HS-27A (cell line): ENCODE data around the gene HOXA3.

Experiments
- DNase-seq: peaks from one replicate; pipeline ENCODE4 v3.0.0-alpha.2; 2012; ENCODE audit warnings: low read depth, missing footprints

The HOXA3 gene

DNA sequence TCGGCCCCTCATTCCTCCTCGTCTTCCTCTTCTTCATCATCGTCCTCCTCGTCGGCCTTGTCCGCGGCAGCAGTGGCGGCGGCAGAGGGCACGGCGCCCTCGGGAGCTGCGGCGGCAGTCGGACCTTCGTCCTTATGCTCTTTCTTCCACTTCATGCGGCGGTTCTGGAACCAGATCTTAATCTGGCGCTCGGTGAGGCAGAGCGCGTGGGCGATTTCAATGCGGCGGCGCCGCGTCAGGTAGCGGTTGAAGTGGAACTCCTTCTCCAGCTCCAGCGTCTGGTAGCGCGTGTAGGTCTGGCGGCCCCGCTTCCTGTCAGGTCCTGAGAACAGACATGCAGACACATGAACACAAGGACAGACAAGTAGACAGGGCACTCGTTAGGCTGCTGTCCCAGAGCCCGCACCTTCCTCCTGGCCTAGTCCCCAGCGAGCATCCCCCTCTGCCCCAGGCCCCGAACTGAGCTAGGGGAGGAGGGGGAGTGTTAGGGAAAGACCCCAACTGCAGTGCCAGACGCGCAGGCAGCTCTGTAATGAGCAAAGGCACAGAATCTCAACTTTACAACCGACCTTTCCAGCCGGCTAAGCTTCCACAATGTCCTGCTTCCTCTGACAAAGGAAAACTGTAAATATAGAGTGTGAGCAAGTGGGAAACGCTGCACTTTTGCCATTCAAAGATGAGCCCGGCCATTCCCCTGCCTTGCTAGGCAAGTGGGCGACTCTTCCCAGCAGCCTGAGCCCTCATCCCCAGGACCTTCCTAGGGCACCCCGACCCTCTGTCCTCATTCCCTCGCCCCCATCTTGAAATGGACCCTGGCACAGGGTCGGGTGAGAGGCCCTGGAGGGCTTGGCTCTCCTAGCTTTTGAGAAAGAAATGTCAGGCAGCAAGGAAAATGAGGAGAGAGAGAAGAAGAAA, 2.8 kb upstream of the HOXA3 start:
- DNase-seq = no peak

DNA sequence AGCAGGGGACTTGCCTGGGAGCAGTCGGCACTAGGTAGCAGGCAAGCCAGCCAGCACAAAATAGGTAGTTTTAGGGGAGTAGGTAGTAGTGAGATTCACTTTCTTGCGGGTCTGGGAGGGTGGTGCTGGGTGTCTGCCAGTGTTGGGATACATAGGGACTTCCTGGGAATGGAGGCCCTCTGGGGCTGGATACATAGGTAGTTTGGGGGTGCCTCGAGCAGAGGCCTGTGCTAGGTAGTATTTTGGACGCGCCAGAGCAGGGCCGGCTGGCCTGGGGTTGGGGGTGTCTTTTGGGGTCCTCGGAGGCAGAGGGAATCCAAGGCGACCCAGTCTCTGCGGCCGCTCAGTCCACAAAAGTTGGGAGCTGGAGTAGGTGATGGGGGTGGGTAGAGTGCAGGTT, 2.0 kb upstream of the HOXA3 start:
- no peak for DNase-seq

DNA sequence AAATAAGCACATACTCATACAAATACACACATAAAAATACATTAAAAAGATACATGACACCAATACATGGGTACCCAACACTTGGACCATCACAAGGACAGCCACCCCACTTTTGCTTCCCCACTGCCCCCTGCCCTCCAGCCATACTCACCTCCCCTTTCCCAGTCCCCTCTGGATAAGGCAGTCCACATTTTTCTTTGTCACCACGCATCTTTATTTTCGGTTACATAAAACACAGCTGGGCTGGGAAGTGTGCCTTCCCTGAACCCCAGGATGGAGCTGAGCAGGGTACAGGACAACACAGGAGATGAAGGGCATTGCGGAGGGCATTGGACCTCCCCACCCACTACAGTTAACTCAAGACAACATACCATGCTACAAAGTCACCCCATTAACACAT, 1.1 kb upstream of the HOXA3 start:
- DNase-seq = no peak

GRCh38 chr7:27152816-27153442, 546 bp upstream of the HOXA3 start:
- no peak for DNase-seq

DNA sequence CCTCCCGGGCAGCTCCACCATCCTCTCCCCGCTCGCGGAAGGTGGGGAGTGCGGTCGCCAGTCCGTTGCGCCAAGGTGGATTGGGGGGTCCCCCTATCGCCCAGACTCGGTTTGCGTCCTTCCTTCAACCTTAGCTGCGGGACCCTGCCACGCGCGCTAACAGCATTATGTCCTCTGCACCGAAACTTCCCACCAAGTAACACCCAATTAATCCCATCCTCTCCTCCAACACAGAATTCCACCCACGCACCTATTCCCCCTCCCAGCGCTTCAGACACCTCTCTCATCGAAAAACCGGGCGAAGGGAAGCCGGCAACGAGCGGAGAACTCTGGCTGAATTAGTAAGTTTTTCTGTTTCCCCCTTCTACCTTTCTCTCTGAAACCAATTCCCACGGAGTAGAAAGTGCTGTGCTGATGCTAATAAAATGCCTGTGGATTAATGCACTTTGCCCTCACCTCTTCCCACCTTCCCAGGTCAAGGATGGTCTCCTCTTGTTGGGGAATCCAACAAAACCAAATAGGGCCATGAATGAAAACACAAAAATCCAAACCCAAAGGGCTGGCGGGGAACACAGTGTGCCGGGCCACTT, 947 bp downstream of the HOXA3 start:
- no peak for DNase-seq

DNA sequence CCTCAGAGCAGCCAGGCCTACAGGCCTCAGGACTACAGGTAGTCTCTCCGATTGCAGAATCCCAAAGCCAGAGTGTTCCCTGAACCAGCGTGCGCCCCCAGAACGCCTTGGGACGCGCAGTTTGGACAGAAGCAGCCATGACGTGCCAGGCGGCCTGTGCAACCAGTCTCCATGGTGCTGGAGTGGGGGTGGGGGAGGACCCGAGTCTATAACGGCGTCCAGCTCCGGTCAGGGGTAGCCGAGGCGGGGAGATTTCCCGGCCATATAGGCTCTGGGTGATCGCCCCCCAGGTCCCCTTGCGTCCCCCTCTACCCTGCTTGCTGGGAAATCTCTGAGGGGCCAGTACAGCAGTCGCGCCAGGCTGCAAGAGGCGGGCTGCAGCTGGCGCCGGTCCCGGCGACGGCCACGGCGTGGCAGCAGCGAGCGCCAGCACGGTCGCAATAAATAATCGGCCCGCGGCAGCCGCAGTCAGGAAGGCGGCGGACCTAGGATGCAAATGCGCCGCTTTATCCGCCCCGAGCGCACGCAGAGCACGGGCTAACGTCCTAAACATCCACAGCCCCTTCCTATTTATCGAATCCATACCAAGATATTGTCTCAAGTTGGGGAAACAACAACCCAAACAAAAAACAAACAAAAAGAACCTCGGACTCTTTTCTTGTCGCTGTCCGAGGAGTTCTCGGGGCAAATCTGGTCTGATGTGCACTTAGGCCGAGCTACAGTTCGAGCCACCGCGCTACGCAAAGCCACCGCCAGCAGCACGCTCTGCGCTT, 1.6 kb downstream of the HOXA3 start:
- no peak for DNase-seq

DNA sequence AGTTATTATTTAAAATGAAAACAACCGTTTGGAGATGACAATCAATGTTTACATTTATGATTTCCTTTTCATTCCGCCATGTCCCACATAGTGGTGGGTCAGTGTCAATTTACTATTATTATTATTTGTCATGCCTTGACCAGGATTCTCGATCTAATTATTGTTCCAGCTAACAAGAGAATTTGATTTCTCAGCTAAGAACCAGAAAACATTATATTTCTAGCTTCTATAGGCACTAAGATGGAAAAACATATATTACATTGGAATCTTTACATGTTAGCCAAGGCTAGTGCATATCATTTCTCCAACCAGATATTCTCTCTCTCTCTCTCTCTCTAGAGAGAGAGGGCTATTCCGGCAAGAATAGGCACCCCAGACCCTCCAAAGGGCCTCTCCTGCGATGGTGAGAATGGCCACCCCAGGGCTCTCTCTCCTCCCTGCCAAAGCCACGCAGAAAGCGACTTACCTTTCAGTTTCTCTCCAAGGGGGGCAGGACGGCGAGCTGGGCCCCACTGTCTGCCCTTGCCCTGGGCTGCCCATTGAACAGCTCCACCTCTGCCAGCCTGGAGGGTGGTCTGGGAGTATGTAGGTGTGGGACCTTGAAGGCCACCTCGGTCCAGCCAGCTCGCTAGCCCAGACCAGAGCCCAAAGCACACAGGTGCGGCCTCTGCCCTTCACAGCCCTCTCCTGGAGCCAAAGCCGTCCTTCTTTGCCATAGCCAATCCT, 2.4 kb downstream of the HOXA3 start:
- DNase-seq = no peak

DNA sequence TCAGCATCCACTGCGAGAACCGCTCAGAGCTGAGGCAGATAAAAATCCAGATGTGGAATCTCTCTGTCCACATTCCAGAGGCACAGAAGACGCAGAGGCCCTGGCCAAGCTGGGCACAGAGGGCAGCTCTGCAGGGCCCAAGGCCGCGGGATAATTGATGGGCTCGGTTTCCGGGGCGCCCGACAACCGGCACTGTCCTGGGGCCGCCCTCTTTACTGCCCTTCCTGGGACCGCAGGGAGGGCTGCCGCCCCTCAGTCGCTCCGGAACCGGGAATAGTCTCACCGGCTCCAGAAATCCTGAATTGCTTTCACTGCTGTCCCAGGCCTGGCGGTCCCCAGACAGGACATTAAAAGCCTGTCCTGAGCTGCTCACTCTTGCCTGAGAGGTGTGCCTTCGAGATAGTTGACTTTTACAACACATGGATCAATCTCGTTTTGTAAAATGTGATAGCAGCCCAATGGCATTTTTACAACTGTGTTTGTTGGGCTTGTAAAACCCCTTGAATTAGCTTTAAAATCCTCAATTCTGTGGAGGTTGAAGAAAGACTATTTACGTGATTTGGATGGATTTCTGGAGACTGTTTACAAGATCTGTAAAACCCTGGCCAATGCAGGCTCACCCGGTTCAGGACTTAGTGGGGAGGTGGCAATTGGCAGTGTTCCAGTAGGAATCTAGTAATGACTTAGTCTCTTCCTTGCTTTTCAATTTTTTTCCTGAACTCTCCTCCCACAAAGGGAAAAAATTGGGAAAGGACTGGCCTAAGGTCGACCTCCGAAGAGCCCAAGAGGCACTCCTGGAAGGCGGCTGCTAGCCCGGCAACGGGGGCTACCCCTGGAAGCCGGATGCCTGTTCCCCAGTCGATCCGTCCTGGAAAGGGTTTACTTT, 3.4 kb downstream of the HOXA3 start:
- DNase-seq = no peak

DNA sequence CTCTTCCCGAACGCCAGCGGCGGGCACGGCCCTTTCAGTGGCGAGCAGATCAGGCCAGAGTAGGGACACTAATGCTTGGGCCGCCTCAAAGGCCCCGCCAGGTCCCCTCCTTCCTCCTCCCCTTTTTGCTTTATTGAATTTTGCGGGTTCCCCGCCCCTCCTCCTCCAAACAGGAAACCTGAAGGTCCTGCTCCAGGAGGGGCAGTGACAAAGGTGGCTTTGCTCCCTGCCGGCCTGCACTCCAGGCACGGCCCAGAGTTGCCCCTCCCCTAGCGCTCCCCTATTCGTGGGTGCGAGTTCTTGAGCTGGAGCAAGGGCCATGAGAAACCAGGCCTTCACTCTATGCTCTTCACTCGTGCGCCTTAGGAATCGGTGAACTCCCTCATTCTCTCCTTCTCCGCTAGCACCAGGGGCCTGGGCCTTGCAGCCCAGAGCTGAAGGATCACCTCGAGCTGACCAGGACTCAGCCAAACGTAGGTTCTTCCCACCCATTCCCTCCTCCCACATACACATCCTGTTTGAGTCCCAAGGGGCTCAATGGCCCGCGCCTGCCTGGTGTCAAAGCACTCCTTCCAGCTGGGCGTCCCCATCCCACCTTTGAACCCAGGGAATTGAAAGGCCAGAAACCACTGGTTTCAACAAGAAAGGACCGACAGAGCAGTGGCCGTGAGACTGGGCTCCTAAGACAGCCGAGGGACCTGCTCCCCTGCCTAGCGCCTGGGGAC, 4.2 kb downstream of the HOXA3 start:
- DNase-seq = no peak

GRCh38 chr7:27147199-27148030, 5.0 kb downstream of the HOXA3 start, which contains the start of gene HOXA6:
Gene HOXA6, minus strand, starts transcription at chr7:27147774. Its CDS starts 25 bp downstream, at chr7:27147749.
- DNase-seq = no peak

DNA sequence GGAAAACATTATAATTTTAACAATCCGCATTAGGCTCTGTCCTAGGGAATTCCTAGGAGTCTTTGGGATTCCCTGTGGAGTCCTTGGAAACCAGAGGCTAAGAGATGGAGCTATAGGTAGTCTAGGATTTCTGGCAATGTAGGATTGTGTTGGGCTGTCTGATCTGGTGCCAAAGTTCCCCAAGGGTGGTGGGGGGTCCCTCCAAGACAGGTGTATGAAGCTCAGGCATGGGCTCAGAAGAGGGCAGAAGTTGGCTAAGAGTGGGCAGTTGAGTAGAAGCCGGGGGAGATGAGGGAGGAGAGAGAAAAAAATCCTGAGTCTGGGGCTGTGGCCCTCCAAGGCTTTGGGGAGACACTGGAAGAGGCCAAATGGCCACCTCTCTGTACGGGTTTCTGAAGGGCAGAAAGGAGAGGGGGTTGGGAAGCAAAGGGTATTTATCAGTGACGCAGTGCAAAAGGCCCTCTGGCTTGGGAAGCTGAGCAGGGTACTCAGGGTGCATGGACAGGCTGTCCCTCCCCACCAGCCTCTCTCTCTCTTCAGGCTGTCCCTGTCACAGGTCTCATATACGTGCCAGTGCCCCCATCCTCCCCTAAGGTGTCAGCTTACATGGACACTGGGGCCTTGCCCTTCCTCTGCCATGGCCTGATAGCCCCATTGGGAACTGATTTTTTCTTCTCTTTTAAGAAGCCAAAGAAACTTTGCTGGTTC, 5.7 kb downstream of the HOXA3 start:
- DNase-seq = no peak

- DNase-seq = no peak
Observed at GRCh38 chr7:27145914-27146412, 6.4 kb downstream of the HOXA3 start.

- DNase-seq = no peak
Observed at GRCh38 chr7:27145165-27145913, 7.0 kb downstream of the HOXA3 start.

- DNase-seq = no peak
Observed at GRCh38 chr7:27144781-27145164, 7.6 kb downstream of the HOXA3 start.

- DNase-seq = no peak
Observed at GRCh38 chr7:27143950-27144780, 8.2 kb downstream of the HOXA3 start.
